HL-60 (cell line): Measurements from ENCODE around the gene LAMTOR5.

Experiments
- DNase-seq, 2 experiments: peaks; one replicate each; pipeline ENCODE4 v3.0.0-alpha.2; 2010 to 2020; ENCODE audit warnings: low read depth in 1 of 2, low spot score in 1 of 2
- H3K27ac ChIP-seq: fragments of 250-450 bp; sonication (Bioruptor Pico); replicated peaks from 2 replicates; pipeline ENCODE4 v1.5.1; 2020; ENCODE audit warnings: mild to moderate bottlenecking, moderate library complexity
- H3K27me3 ChIP-seq: fragments of 250-450 bp; sonication (Bioruptor Pico); 2 replicates; pipeline ENCODE4 v1.5.1; 2021; ENCODE audit warnings: mild to moderate bottlenecking, moderate library complexity; ENCODE audit not compliant: insufficient read depth, poor library complexity, severe bottlenecking
- H3K4me3 ChIP-seq: replicated peaks from 2 replicates; pipeline ENCODE4 v1.5.1; 2011; ENCODE audit warnings: mild to moderate bottlenecking, control low read depth, low read length; ENCODE audit not compliant: insufficient read depth
- CTCF ChIP-seq: IDR thresholded peaks from one replicate; pipeline ENCODE4 v1.5.1; 2011; ENCODE audit warnings: low read length, control low read depth, inconsistent platforms; ENCODE audit not compliant: insufficient read depth
- GABPA ChIP-seq: IDR thresholded peaks from 2 replicates; pipeline ENCODE4 v1.6.1; 2012; ENCODE audit warnings: low read depth
- POLR2AphosphoS5 ChIP-seq: IDR thresholded peaks from 2 replicates; pipeline ENCODE4 v1.6.1; 2012; ENCODE audit warnings: low read depth
- REST ChIP-seq: IDR thresholded peaks from 2 replicates; pipeline ENCODE4 v1.6.1; 2012; ENCODE audit warnings: low read depth; ENCODE audit not compliant: insufficient replicate concordance
- SPI1 ChIP-seq: IDR thresholded peaks from 2 replicates; pipeline ENCODE4 v1.6.1; 2012; ENCODE audit warnings: low read depth, mild to moderate bottlenecking, borderline replicate concordance

The LAMTOR5 gene

GRCh38 chr1:110454328-110454727 is 46.8 kb upstream of the LAMTOR5 start:
- DNase-seq, result no peak
- TF ChIP-seq CTCF (no peak), SPI1 (no peak)
- no peak overlapping the region for H3K4me3 ChIP-seq
- peaks cover 8% of the 10 kb centered on the region for H3K27me3 ChIP-seq
- no peak overlapping the region for H3K27ac ChIP-seq

GRCh38 chr1:110453829-110454228 is 46.3 kb upstream of the LAMTOR5 start:
- H3K4me3 ChIP-seq, result no peak overlapping the region
- TF ChIP-seq SPI1 (no peak), CTCF (no peak), POLR2AphosphoS5 (no peak), REST (no peak), GABPA (no peak)
- no peak for DNase-seq

GRCh38 chr1:110452330-110452729 is 44.8 kb upstream of the LAMTOR5 start:
- H3K4me3 ChIP-seq, result no peak overlapping the region
- peaks cover 8% of the 10 kb centered on the region for H3K27me3 ChIP-seq
- H3K27ac ChIP-seq, result no peak overlapping the region
- DNase-seq, result no peak
- no peak for TF ChIP-seq POLR2AphosphoS5
- no peak for TF ChIP-seq REST
- TF ChIP-seq GABPA, result no peak
- no peak for TF ChIP-seq SPI1
- no peak for TF ChIP-seq CTCF

More at GRCh38 chr1:110453829-110454228, 46.3 kb upstream of the LAMTOR5 start:
- H3K27me3 ChIP-seq, result peaks cover 8% of the 10 kb centered on the region
- H3K27ac ChIP-seq, result no peak overlapping the region

- DNase-seq, result no peak
- no peak within 1 kb of the TSS for H3K4me3 ChIP-seq
- no peak within 1 kb of the TSS for H3K27ac ChIP-seq
- peaks cover 8% of the 10 kb centered on the region for H3K27me3 ChIP-seq
- TF ChIP-seq REST, result no peak
- no peak for TF ChIP-seq SPI1
- TF ChIP-seq GABPA, result no peak
- TF ChIP-seq CTCF, result no peak
- no peak for TF ChIP-seq POLR2AphosphoS5
Observed at GRCh38 chr1:110450929-110451328, 43.4 kb upstream of the LAMTOR5 start, which contains the start of gene PROK1. PROK1 (plus strand) TSS chr1:110451149; CDS start chr1:110451217, 68 bp downstream.
